ENCODE data around the gene RGS3. TPM values are rescaled to one million over a fixed set of nuclear protein-coding genes. Genes with fewer than 3 reads are reported as not detected.

Gene RGS3
- total RNA-seq, 1 experiment from 2014 or later: 39.4 TPM

DNA sequence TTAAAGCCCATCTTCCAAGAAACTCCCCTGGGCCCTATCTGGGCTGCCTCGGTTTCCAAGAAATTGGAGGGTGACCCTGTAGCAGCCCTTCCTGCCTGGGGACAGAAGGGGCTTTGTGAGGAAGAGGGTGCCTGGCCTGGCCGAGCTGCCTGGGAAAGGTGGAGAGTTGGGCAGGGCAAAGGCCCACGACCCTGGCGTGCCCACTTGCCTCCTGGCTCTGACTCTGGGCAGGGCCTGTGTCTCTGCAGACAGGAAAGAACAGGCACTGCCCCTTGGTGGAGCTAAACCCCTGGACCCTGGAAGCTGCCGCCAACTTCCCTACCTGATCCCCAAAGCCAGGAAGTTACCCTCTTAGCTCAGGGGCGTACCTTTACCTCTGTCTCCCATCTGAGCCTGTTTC lies 149.3 kb downstream of the RGS3 start:
- ChIA-PET POLR2A (no interaction called here), RAD21 (ENCODE audit: low non-redundant PET in 1 of 2, low total read pairs in 2 of 2, uncharacterized antibody in 2 of 2, unreplicated experiment in 2 of 2) (no interaction called here), CTCF (no interaction called here)
- H3K4me3 ChIP-seq (replicated peaks in 1 of 2; ENCODE audit: low read depth in 1 of 2, low read length in 2 of 2): no peak overlapping the region
- H3K79me2 ChIP-seq (ENCODE audit: insufficient read depth, low read length): no peaks in the 10 kb centered on the region
- BruUV-seq (replicated peaks): no TSS peak
- no peak for TF ChIP-seq SP1 (IDR thresholded peaks at IDR 0.05; ENCODE audit: low read depth)
- no peak for TF ChIP-seq ZNF274 (IDR thresholded peaks at IDR 0.05; ENCODE audit: low read depth, low read length)
- TF ChIP-seq CEBPB (IDR thresholded peaks at IDR 0.05; ENCODE audit: low read depth): no peak
- TF ChIP-seq JUND (IDR thresholded peaks at IDR 0.05): no peak
- TF ChIP-seq POLR2AphosphoS5 (IDR thresholded peaks at IDR 0.05; ENCODE audit: low read depth, low read length): no peak
- no peak for TF ChIP-seq TCF7L2 (IDR thresholded peaks at IDR 0.05; ENCODE audit: borderline replicate concordance, extremely low read depth, insufficient read depth, insufficient read length)
- TF ChIP-seq SIN3A (IDR thresholded peaks at IDR 0.05; ENCODE audit: low read depth): no peak
- TF ChIP-seq, protein P1, sequence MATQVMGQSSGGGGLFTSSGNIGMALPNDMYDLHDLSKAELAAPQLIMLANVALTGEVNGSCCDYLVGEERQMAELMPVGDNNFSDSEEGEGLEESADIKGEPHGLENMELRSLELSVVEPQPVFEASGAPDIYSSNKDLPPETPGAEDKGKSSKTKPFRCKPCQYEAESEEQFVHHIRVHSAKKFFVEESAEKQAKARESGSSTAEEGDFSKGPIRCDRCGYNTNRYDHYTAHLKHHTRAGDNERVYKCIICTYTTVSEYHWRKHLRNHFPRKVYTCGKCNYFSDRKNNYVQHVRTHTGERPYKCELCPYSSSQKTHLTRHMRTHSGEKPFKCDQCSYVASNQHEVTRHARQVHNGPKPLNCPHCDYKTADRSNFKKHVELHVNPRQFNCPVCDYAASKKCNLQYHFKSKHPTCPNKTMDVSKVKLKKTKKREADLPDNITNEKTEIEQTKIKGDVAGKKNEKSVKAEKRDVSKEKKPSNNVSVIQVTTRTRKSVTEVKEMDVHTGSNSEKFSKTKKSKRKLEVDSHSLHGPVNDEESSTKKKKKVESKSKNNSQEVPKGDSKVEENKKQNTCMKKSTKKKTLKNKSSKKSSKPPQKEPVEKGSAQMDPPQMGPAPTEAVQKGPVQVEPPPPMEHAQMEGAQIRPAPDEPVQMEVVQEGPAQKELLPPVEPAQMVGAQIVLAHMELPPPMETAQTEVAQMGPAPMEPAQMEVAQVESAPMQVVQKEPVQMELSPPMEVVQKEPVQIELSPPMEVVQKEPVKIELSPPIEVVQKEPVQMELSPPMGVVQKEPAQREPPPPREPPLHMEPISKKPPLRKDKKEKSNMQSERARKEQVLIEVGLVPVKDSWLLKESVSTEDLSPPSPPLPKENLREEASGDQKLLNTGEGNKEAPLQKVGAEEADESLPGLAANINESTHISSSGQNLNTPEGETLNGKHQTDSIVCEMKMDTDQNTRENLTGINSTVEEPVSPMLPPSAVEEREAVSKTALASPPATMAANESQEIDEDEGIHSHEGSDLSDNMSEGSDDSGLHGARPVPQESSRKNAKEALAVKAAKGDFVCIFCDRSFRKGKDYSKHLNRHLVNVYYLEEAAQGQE (IDR thresholded peaks at IDR 0.05; ENCODE audit: low read depth): no peak
- TF ChIP-seq, protein P2, sequence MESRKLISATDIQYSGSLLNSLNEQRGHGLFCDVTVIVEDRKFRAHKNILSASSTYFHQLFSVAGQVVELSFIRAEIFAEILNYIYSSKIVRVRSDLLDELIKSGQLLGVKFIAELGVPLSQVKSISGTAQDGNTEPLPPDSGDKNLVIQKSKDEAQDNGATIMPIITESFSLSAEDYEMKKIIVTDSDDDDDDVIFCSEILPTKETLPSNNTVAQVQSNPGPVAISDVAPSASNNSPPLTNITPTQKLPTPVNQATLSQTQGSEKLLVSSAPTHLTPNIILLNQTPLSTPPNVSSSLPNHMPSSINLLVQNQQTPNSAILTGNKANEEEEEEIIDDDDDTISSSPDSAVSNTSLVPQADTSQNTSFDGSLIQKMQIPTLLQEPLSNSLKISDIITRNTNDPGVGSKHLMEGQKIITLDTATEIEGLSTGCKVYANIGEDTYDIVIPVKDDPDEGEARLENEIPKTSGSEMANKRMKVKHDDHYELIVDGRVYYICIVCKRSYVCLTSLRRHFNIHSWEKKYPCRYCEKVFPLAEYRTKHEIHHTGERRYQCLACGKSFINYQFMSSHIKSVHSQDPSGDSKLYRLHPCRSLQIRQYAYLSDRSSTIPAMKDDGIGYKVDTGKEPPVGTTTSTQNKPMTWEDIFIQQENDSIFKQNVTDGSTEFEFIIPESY (IDR thresholded peaks at IDR 0.05; ENCODE audit: extremely low read depth, insufficient replicate concordance, low read length): no peak
- TF ChIP-seq POLR2A (IDR thresholded peaks at IDR 0.05; ENCODE audit: borderline replicate concordance, extremely low read depth, insufficient read depth, insufficient read length): no peak
- no peak for TF ChIP-seq SRF (IDR thresholded peaks at IDR 0.05; ENCODE audit: low read depth)
- no peak for TF ChIP-seq YY1 (IDR thresholded peaks at IDR 0.05; ENCODE audit: extremely low read depth, insufficient replicate concordance, low read depth, low read length)
- TF ChIP-seq ELF1 (IDR thresholded peaks at IDR 0.05; ENCODE audit: borderline replicate concordance, low read depth): no peak
- H4K20me1 ChIP-seq (ENCODE audit: insufficient read depth): no peaks in the 10 kb centered on the region
- H3K36me3 ChIP-seq (ENCODE audit: control insufficient read depth in 1 of 2, insufficient read depth in 2 of 2, low read length in 2 of 2): no peaks in the 10 kb centered on the region
- intact Hi-C loops (cut with micrococcal nuclease): no loop called here
- H3K27me3 ChIP-seq (ENCODE audit: insufficient read depth, low read length): no peaks in the 10 kb centered on the region
- H3K27ac ChIP-seq (ENCODE audit: low read depth, low read length): no peak overlapping the region
- peaks cover 5 to 9% of the 10 kb centered on the region in 2 experiments; a peak in 1 of 4 replicates for H3K4me1 ChIP-seq (ENCODE audit: control insufficient read depth in 1 of 2, insufficient read depth in 2 of 2, low read length in 2 of 2)
- ATAC-seq (no peak), DNase-seq (ENCODE audit: low read depth, low spot score) (no peak)
- H3K9ac ChIP-seq (ENCODE audit: low read length): no peak overlapping the region
- no peaks in the 10 kb centered on the region for H3K9me3 ChIP-seq (ENCODE audit: control insufficient read depth in 1 of 2, insufficient read depth in 1 of 2, low read depth in 1 of 2, low read length in 2 of 2)
- H3K9me2 ChIP-seq (ENCODE audit: insufficient read depth): no peaks in the 10 kb centered on the region
- no peak overlapping the region for H2AFZ ChIP-seq (ENCODE audit: low read depth, low read length, poor library complexity, severe bottlenecking)
- H3K4me2 ChIP-seq (ENCODE audit: low read length): no peak overlapping the region
